HG03565 (cell line): ENCODE data around the gene P2RY14.

Source experiments
- ATAC-seq: cut with Tn5 transposase; IDR thresholded peaks from one replicate; pipeline ENCODE4 v1.9.1; 2021; ENCODE audit warnings: mild to moderate bottlenecking, moderate library complexity; ENCODE audit not compliant: unreplicated experiment

Gene P2RY14

DNA sequence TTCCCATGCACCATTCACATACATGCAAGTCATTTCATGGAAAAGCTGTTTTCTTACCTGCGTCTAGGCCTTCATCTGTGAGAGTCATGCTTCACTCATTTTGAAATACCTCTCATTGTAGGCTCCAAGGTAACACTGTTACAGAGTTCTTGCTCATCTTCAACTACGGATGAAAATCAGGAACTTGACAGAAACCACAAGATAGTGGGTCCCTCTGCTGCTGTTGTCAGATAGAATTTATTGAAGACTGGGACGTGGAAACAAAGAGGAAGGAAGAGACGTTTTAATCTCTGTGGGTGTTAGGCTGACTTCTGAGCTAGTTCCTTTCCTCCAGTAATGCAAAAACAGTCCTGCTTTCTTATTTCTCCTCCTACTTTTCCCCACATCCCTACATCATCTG lies at the start of gene P2RY14:
TSS of gene P2RY14 (minus strand) at position 313 of the 400 bp plus-strand sequence. CDS start 64,226 bp downstream, outside the sequence.
- no peak for ATAC-seq

DNA sequence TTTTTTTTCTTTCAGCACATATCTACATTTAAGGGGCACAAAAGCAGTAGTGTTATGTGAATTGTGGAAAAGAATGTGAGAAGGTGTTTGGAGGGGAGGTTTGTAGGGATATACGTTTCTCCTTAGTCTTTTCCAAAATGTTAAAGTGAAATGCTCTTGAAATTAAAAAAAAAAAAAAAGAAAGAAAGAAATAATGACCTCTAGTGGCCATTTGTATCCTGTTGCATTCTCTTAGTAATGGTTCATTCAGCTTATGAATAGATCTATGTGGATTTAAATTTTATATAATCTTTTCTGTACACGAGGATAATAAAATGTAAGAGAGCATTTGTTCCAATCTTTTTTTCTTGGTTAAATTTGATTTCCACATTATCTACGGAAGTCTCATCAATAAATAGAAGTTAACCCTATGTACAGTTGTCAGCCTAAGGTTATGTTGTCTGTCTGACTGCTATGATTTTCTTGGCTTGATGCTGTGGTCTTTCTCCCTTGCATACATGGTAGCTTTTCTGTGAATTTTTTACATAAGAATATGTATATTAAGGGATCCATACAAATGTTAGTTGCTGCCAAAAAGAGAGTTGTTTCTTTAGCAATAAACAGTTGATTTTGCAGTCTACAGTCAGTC lies 49.3 kb upstream of the P2RY14 start:
- no peak for ATAC-seq

DNA sequence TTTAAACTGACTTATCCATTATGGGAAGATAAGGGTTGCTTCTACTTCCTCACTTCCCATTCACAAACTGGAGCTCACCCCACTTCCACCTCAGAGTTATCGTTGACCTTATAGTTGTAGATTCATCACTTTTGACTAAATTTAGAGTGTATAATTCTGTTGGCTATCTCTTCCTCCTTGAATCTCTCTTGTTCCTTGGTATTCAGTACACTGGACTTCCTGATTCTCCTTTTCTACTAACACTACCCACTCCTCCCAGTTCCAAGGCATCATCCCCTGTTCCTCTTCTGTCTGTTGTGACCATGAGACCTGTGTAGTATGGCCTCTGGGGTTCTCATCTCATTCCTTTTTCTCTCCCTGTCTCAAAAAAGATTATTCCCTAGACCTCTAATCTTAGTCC lies 44.2 kb upstream of the P2RY14 start:
- no peak for ATAC-seq

DNA sequence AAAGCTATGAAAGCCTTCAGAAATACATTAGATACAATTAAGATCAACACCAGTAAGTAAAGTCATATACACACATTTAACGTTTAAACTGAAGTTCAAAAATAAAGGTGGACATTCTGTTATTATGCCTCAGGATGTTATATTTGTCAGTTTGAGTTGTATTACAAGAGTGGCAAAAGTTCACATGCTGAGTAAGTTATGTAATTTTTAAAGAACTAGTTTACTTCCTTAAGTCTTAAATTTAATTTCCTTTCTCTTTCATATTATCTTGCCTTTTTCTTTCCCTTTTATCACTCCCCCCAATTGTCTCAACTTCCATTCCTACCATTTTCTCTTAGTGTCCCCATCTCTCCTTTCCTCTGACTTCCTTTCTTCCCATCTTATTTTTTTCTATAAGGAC lies 43.2 kb upstream of the P2RY14 start:
- ATAC-seq, result no peak

DNA sequence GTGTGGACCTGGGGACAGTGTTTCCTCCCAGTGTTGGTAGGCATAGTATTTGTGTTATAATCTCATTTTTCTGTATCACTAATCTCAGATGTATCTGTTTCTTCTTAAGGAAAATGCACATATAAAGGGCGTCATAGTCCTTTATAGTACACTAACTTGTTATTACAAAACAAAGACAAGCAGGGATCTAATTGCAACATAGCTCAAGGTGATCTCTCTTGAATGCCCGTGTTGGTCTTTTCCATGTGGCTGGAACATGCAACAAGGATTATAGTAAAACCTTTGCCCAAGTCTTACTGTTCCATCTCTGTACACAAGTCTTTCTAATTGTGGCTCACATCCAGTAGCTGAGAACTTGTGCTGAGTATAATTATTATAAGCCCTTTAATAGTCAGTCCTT lies 41.8 kb upstream of the P2RY14 start:
- ATAC-seq, result no peak

DNA sequence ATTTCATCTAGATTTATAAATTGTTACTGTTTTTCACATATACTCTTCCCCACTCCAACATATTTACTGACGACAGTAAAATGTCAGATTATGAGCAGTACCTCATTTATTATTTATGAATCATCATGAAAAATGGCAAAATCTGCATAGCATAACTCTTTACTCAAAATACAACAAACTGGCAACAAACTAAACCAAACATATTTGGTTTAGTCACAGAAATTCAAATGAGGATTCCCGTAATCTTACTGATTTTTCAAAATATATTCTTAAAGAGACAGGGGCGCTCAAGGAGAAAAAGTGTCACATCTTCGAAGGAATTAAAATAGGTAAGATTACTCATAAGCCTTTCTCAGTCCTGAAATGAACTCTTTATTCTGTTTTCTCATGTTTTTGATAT lies 41.3 kb upstream of the P2RY14 start:
- ATAC-seq, result no peak

DNA sequence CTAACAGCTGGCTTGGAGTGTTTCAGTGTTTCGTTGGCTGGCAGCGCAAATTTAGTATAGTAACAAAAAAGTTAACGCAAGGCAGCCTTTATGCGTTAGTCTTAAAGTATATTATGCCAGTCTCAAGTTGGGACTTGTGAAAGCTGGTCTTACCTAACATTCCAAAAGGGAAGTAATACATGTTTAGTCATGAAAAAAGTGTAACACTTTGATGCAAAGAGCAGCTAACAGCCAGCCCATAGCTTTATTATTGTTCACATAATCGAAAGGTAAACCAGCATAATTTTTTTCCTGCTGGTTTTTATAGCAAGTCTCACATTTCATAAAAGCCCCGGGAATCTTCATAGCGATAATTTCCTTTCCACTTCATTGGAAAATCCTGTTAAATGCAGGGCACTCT lies 40.6 kb upstream of the P2RY14 start:
- ATAC-seq, result no peak

DNA sequence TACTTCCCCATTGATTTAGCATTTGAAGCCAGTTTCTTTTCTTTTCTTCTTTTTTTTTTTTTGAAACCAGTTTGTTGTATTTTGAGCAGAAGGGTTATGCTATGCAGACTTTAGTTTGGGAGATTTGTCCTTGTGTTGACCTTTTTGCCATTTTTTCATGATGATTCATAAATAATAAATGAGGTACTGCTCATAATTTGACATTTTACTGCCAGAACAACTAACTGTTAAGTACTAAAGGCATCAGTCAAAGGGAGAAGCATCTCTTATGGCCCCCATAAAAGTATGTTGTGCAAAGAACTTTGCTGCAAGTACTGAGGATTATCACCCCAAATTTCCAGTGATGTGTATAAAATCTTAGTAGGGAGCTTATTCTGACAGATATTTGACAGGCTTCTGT lies 40.0 kb upstream of the P2RY14 start:
- ATAC-seq, result no peak

DNA sequence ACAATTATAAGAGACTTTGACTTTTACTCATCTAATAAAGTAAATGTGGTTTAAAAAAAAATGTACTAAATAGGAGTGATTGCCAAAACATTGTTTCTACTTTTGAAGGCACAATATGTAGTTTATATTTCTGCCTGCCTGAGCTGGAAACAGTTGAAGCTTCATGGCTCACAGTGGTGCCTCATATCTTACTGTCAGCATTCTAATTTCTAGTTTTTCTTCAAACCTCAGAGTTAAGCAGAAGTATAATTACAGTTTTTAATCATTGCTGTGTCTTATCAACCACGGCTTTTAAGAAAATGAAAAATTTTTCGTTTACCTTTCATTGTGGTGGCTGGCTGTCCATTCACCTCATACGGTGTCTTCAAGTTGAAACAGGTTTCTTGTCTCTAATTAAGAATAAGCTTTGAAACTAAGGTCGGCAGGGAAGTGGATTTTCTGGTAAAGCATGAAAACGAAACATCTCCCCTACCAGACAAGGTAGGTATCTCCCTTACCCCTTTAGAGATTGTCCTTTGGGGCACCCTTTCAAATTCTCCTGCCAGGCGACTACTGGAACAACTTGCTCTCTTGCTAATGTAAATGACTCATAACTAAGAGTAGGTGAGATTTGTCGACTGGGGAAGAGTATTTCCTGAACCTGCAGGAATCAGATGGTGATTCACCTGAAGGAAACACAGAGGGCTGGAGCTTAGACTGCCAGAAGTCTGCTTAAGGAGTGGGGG lies 38.1 kb upstream of the P2RY14 start, which contains the start of gene GPR87:
TSS of gene GPR87 (minus strand) at position 554 of the 725 bp plus-strand sequence. CDS start 16,720 bp downstream, outside the sequence.
- no peak for ATAC-seq

DNA sequence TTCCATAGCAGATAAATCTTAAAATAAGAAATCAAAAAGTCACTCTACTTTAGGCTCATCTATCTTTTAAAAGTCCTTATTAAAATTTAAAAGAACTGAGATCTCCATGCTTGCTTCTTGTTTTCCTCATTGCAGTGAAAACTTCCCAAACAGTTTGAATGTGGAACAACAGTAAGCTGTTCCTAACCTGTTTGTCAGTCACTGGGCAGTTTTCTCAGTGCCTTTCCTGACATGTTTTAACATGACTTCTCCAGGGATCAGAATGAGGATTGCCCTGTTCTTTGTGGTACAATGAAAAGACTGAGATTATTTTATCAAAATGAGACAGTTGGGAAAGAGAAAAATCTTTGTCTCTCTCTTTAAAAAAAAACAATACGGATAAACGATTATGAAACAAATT lies 37.5 kb upstream of the P2RY14 start:
- no peak for ATAC-seq

DNA sequence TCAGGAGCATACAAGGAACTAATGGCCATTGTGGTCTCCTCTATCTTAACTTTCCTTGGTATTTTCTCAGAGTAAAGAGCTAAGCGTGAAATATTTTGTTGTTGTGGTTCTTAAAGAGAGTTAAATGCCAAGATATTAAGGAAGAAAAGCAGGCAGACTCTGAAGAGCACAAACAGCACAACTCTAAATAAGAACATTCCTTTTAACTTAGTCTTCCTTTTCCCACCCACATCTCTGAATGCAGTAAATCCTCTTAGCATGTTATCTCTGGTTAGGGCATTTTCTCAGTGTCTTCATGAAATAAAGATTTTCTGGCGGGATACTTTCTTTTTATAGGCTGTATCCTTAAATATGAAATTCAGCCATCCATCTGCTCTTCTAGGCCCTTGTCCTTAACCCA lies 36.8 kb upstream of the P2RY14 start:
- no peak for ATAC-seq

DNA sequence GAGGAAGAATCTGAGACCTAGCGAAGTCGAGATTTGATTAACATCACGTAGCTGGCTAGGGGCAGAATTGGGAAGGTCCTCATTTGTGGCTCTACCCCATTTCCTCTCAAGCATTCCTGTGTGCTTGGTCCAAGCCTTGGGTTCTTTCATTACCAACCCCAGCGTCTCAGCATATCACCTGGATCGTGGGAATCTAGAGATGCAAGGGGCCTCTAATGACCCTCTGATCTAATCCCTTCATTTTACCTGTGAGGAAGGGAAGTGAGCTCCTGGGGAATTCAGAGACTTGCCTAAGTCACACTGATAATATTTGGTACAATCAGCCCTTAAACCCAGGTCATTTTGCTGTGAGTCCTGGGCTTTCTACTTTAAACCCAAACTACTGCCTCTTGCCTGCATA lies 36.3 kb upstream of the P2RY14 start:
- ATAC-seq, result no peak

DNA sequence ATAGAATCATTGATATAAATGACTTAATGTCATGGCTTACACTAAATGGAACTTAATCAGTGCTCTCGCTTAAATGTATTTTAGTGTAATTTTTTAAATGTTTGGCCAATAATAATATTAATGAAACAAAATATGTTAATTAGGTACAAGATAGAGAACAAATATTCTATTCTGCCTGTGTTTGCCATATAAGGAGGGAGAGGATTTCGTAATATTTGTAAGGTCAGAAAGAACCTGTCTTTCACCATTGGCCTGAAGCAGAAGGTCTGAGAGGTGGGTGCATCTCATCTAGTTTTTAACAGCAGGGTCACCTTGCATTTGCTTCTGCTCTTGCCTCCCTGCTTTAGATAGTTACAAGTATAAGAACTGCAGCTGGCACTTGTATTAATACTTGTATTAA lies 35.8 kb upstream of the P2RY14 start:
- ATAC-seq, result no peak

DNA sequence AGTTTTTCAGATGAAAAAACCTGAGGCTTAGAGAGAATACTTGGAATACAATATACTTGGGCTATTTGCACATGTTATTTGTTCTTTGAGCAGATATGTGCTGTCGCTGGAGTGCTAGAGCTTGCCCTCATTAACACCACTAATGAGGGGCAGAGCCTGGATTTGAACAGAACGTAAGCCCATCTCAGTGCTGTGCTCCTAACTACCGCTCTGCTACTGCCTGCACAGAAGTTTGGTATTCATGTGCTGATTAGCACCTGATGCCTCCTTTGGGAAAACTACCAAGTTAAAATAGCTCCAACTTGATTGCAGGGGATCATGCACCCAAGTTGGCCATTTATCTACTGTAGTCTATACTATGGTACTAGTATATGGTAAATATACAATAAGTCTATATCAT lies 34.6 kb upstream of the P2RY14 start:
- no peak for ATAC-seq

DNA sequence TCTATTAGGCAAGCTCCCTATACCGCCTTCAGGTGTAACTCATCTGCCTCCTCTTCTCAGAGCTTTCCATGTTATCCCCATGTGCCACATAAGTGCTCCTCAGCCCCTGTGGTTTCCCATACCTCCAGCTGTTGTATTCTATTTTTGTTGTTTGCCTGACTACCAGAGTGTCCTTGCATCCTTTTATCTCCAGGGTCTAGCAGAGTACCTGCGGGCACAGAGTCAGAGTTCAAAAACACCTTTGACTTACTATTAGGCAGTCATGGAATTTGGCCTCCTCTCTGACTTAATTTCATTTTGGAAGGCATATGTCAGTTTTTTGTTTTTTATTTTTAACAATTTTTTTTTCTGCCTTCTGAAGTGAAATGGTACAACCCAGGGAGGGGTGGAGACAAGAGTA lies 31.2 kb upstream of the P2RY14 start:
- no peak for ATAC-seq

DNA sequence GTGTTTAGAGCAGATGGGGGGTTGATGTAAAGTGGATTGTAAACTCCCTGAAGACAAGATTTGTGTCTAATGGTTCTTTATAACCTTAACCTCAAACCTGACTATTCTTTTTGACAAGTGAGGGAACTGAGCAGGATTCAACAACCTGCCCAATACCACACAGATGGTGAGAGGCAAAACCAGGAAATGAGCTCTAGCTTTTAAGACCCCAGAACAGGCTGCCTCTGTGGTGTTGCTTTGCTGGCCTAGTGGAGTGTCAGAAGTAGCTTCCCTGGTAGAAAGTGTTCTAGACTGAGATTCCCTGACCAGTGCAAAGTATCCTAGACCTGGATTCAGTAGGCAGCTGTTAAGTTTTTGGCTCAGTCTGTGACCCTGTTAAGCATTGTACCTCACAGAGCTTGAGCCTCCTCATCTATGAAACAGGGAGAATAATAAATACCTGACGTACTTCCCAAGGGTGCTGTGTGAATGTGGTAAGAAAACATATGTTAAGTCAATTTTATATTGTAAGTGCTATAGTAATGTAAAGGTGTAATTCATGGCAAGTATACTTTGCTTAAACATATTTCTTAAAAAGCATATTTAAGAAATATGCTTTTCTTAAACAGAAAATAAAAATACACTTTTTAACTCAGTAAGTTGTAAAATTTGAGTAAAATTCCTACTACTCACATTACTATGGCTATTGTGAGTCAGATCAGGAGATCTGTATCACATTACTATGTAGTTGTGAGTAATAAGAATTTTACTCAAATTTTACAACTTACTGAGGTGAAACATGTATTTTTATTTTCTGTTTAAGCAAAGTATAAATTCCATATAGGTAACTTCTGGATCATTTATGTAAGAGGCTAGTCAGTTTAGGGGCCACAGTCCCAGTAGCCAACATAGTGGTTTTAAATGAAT lies 29.5 kb upstream of the P2RY14 start:
- ATAC-seq, result no peak

DNA sequence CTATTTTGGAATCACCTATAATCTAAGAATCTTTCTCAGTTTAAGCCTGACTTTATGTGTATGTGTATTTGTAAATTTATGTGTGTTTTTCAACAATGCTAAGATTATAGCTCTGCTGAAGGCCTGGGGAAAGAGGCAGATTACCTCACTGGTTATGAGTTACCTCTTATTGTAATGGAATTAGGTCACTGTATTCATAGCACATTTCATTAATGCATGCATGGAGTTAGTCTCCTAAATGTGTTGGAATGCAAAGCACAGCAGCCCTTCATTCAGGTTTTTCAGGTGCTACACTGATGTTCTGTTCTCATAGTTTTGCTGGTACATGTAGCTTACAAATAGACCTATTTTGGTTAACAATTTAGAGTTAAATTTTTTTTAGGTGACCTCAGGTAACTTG lies 28.8 kb upstream of the P2RY14 start:
- no peak for ATAC-seq

DNA sequence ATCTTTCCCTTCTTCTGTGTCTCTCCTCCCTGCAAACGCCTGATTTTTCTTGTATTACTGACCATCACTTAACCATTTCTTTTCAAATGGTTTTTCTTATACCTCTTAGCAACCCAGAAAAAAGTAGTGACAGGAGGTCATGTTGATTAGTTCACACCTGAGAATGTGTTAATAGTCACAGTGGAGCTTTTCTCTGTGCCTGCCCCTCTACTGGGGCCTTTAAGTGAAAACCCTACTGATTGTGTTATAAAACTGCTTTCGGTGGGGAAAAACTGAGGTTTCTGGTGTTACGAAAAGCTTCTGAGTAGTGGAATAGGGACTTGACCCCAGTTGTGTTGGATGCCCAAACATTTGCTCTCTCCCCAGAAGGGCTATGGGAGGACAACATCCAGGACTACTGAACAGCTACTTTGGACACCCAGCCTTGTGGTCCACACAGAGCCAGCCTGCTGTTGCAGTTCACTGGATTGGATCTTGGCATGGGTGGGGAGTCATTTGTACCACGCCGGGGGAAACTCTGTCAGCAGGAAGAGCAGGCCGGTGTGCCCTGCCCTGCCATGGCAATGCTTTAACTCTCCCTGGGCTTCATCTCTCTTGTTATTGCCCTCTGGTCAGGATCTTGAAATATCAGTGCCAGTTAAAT lies 27.9 kb upstream of the P2RY14 start:
- ATAC-seq, result no peak

DNA sequence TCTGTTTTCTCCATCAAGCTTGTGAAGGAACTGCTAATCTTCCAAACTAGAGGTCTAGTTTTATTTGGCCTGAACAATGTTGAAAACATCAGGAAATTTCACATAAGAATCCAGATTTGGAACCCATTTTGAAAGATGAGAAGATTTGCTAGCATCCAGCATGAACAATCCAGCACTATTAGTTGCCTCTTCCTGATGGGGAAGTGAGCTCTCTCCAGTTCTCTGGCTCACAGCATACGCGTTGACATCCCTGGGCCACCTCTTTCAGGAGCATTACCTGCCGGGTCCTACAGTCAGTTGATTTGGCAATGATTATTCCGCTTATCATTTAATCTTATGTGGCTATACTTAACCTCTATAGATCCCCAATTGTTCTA lies 27.4 kb upstream of the P2RY14 start:
- no peak for ATAC-seq

DNA sequence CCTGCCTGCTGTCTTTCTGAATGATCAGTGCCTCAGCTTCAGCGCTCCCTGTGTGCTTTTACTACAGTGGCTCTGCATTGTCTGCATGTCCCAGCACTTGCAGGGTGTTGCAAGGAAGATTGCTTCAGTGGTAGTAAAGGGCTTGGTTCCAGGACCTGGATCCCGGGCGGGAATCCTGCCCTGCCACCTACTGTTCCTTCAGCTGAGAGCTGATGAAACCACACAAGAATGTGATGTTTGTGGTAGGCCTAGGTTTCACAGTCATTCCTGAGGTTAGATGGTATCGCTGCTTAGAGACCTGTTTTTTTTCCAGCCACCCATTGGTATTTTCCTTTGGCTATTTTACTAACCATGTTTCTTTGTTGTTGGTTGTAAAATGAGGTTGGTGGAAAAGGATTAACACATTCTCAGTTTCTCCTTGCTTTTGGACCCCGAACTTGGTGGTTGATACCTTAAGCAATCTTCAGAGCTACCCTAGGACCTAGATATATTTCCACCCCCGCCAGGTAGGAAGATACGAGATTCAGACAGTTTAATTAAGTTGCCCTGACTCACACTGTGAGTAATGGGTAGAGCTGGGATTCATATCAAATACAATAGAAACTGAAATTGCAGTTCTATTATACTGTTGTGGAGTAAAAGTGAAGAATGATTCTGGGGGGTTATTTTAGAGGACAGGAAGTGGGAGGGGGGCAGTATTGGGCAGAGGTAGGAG lies 26.9 kb upstream of the P2RY14 start:
- no peak for ATAC-seq

DNA sequence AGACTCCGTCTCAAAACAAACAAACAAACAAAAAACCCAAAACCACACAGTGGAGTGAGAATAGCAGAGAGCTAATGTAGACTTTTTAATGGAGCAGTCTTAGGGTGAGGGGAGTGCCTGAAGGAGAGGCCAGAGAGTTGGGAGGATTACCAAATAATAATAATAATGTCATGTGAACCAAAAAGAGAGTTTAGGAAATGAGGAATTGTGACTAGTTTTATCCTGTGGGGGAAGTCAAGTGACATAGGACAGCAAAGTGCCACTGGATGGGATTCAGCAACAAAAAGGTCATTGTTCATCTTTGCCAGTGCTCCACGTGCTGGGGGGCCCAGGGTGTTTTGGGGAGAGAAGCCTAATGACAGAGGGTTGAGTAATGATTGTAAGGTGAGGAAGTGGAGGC lies 25.4 kb upstream of the P2RY14 start:
- ATAC-seq, result no peak
